Endothelial cell of umbilical vein (primary cell): Measurements from ENCODE around the gene ZIM2.

ENCODE experiments used
- CTCF ChIP-seq, 2 donors: IDR thresholded peaks; 1 replicate in 1 of 2; 2 replicates in 1 of 2; pipeline ENCODE4 v1.5.1; 2011; ENCODE audit warnings: low read length in 2 of 2, mild to moderate bottlenecking in 2 of 2, moderate library complexity in 2 of 2, control low read depth in 1 of 2, inconsistent platforms in 1 of 2, low read depth in 1 of 2; ENCODE audit not compliant: insufficient read depth in 1 of 2; ENCODE audit errors: extremely low read depth in 1 of 2
- EZH2 ChIP-seq: IDR thresholded peaks from 2 replicates; pipeline ENCODE4 v1.6.1; 2012; ENCODE audit warnings: borderline replicate concordance, low read depth, mild to moderate bottlenecking, moderate library complexity, low read length, inconsistent platforms; ENCODE audit not compliant: severe bottlenecking
- MYC ChIP-seq: IDR thresholded peaks from one replicate; pipeline ENCODE4 v1.6.1; 2011; ENCODE audit warnings: mild to moderate bottlenecking, low read depth, low read length
- POLR2A ChIP-seq: IDR thresholded peaks from 2 replicates; pipeline ENCODE4 v1.6.1; 2012; ENCODE audit warnings: low read depth, mild to moderate bottlenecking, control low read depth, low read length
- POLR2AphosphoS5 ChIP-seq: IDR thresholded peaks from 2 replicates; pipeline ENCODE4 v1.6.1; 2012; ENCODE audit warnings: low read depth, mild to moderate bottlenecking, control low read depth, low read length, moderate library complexity; ENCODE audit not compliant: insufficient read depth
- TF ChIP-seq, protein P1 (sequence below): IDR thresholded peaks from 2 replicates; pipeline ENCODE4 v1.6.1; 2011; ENCODE audit not compliant: insufficient read depth, insufficient read length

DNA sequence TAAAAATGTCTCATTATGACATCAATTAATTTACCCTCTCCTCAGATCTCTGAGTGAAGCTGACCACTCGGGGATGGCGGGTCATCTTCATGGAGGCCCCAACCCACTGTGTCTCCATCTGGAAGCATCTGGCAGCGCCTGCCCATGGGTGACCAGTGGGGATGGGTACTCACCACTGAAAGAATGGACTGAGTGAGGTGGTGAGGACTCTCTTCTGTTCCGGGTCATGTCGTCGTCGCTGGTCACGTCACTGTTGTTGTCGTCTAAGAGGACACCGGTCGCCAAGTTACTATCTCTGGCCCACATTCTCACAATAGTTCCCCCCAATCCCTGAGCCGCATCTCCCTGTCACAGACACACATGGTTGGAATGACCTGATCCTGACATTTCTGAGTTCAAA, 17.1 kb downstream of the ZIM2 start:
- TF ChIP-seq, protein P1, sequence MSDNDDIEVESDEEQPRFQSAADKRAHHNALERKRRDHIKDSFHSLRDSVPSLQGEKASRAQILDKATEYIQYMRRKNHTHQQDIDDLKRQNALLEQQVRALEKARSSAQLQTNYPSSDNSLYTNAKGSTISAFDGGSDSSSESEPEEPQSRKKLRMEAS: no peak
- TF ChIP-seq CTCF (IDR thresholded peaks at IDR 0.05; ENCODE audit: extremely low read depth in 1 of 2, insufficient read depth in 1 of 2, low read depth in 1 of 2, low read length in 2 of 2) (no peak), MYC (no peak), POLR2AphosphoS5 (no peak), POLR2A (no peak), EZH2 (no peak)
